Neural progenitor cell (in vitro differentiated cells): ENCODE data around the gene INPP5J.

ENCODE experiments used
- CTCF ChIP-seq: fragments of 200-600 bp; sonication (generic); IDR thresholded peaks from 2 replicates; pipeline ENCODE4 v1.5.1; 2017; ENCODE audit warnings: antibody characterized with exemption, mild to moderate bottlenecking
- EZH2phosphoT487 ChIP-seq: fragments of 200-600 bp; sonication (generic); IDR thresholded peaks from 2 replicates; pipeline ENCODE4 v1.6.1; 2017; ENCODE audit warnings: antibody characterized with exemption

DNA sequence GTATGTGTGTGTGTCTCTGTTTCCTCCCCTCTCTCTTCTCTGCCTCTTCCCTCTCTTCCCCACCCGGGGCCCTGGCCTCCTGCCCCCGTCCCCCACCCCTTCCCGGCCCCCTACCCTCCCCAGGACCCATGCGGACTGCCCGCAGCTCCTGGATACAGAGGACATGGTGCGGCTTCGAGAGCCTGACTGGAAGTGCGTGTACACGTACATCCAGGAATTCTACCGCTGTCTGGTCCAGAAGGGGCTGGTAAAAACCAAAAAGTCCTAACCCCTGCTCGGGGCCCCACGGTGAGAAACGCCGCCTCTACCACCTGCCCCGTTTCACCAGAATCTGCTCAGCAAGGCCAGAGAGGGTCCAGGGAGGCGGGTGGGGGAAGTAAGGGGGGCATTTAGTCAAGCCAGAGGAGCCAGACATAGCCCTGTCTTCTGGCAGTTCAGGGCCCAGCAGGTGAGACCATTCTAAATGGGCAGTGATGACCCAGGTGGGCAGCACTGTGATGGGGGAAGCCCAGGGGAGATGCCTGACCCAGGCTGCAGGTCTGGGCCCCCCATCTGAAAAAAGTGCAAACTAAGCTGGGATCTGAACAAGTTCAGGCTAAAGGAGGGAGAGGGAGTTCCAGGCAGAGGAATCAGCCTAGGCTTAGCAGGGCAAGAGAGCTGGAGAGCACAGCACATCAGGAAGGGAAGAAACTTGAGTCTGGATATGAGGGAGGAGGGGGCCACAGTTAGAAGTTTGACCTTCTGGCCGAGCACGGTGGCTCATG is 21.8 kb upstream of the INPP5J start:
- no peak for TF ChIP-seq CTCF
- no peak for TF ChIP-seq EZH2phosphoT487
